HEK293T (cell line): Measurements from ENCODE around the gene FILIP1.

ENCODE experiments used
- CTCF ChIA-PET: fragments of 350-600 bp; formaldehyde crosslinking; extraction: SDS; loops from one replicate; lab custom pipeline; 2021; ENCODE audit warnings: antibody characterized with exemption, inconsistent platforms; lab: Yijun Ruan, JAX
- POLR2A ChIA-PET: fragments of 350-600 bp; formaldehyde crosslinking; extraction: SDS; loops from one replicate; lab custom pipeline; 2020; ENCODE audit warnings: antibody characterized with exemption, inconsistent platforms; lab: Yijun Ruan, JAX
- DNase-seq: peaks from one replicate; pipeline ENCODE4 v3.0.0; 2012; ENCODE audit warnings: mixed read lengths; ENCODE audit errors: extremely low spot score
- ARNT ChIP-seq: fragments of 450-650 bp; IDR thresholded peaks from 2 replicates; pipeline ENCODE4 v1.6.1; 2017; ENCODE audit warnings: mild to moderate bottlenecking
- BHLHE40 ChIP-seq: fragments of 450-650 bp; IDR thresholded peaks from 2 replicates; pipeline ENCODE4 v1.6.1; 2016; ENCODE audit warnings: mild to moderate bottlenecking, moderate library complexity, borderline replicate concordance
- CTBP1 ChIP-seq: fragments of 450-650 bp; IDR thresholded peaks from 2 replicates; pipeline ENCODE4 v1.6.1; 2016; ENCODE audit warnings: borderline replicate concordance
- ELF4 ChIP-seq: fragments of 450-650 bp; IDR thresholded peaks from 2 replicates; pipeline ENCODE4 v1.6.1; 2017; ENCODE audit warnings: antibody characterized with exemption
- FOXA1 ChIP-seq: fragments of 450-650 bp; IDR thresholded peaks from 2 replicates; pipeline ENCODE4 v1.6.1; 2016; ENCODE audit warnings: mild to moderate bottlenecking
- FOXK2 ChIP-seq: fragments of 450-650 bp; IDR thresholded peaks from 2 replicates; pipeline ENCODE4 v1.6.1; 2016; ENCODE audit warnings: mild to moderate bottlenecking
- FOXM1 ChIP-seq: fragments of 450-650 bp; IDR thresholded peaks from 2 replicates; pipeline ENCODE4 v1.6.1; 2017; ENCODE audit warnings: mild to moderate bottlenecking, borderline replicate concordance
- HDGF ChIP-seq: fragments of 450-650 bp; IDR thresholded peaks from 2 replicates; pipeline ENCODE4 v1.6.1; 2017; ENCODE audit warnings: antibody characterized with exemption, borderline replicate concordance
- L3MBTL2 ChIP-seq: fragments of 450-650 bp; conservative IDR thresholded peaks from 2 replicates; pipeline ENCODE4 v1.6.1; 2016; ENCODE audit warnings: mild to moderate bottlenecking
- LEF1 ChIP-seq: fragments of 450-650 bp; IDR thresholded peaks from 2 replicates; pipeline ENCODE4 v1.6.1; 2017; ENCODE audit warnings: mild to moderate bottlenecking, borderline replicate concordance
- NFRKB ChIP-seq: fragments of 450-650 bp; IDR thresholded peaks from 2 replicates; pipeline ENCODE4 v1.6.1; 2016; ENCODE audit warnings: mild to moderate bottlenecking, moderate library complexity
- PKNOX1 ChIP-seq: fragments of 450-650 bp; IDR thresholded peaks from 2 replicates; pipeline ENCODE4 v1.6.1; 2016
- SP1 ChIP-seq: fragments of 450-650 bp; IDR thresholded peaks from 2 replicates; pipeline ENCODE4 v1.6.1; 2017
- SUZ12 ChIP-seq: fragments of 450-650 bp; IDR thresholded peaks from 2 replicates; pipeline ENCODE4 v1.6.1; 2016; ENCODE audit warnings: mild to moderate bottlenecking
- TARDBP ChIP-seq: fragments of 450-650 bp; IDR thresholded peaks from 2 replicates; pipeline ENCODE4 v1.6.1; 2016
- ZNF384 ChIP-seq: fragments of 450-650 bp; IDR thresholded peaks from 2 replicates; pipeline ENCODE4 v1.6.1; 2016

Gene FILIP1

GRCh38 chr6:75512591-75512990 lies 19.0 kb upstream of the FILIP1 start:
- no peak for DNase-seq
- TF ChIP-seq ARNT (no peak), FOXK2 (no peak), TARDBP (no peak), ZNF384 (no peak), ELF4 (no peak), FOXA1 (no peak), HDGF (no peak), SP1 (no peak), BHLHE40 (no peak), FOXM1 (no peak), SUZ12 (no peak), CTBP1 (no peak), L3MBTL2 (no peak), LEF1 (no peak), PKNOX1 (no peak), NFRKB (no peak)
- CTCF ChIA-PET = no interaction called here
- POLR2A ChIA-PET = no interaction called here

GRCh38 chr6:75505424-75505823 lies 11.8 kb upstream of the FILIP1 start:
- POLR2A ChIA-PET = no interaction called here
- DNase-seq = no peak
- TF ChIP-seq SUZ12 = no peak
- CTCF ChIA-PET = interaction anchor here (0.6 to 1.1 kb wide), 2 partner anchors 137 to 1851 kb away, joined by 3 to 4 read pairs; no protein-coding TSS in a partner anchor

GRCh38 chr6:75504465-75505222 lies 11.0 kb upstream of the FILIP1 start:
- no peak for DNase-seq
- POLR2A ChIA-PET = no interaction called here
- CTCF ChIA-PET = interaction anchor here (0.6 to 1.1 kb wide), 3 partner anchors 136 to 1850 kb away, joined by 3 to 4 read pairs (median 3); no protein-coding TSS in a partner anchor
- TF ChIP-seq FOXA1 (no peak), SP1 (no peak), TARDBP (no peak), PKNOX1 (no peak), SUZ12 (no peak), BHLHE40 (no peak), LEF1 (no peak), L3MBTL2 (no peak), ARNT (no peak)

- ChIA-PET POLR2A (interaction anchor here (0.7 kb wide), 1 partner anchor 15 kb away, joined by 4 read pairs; no protein-coding TSS in a partner anchor), CTCF (interaction anchor here (0.7 kb wide), 1 partner anchor 9 kb away, joined by 4 read pairs; the partner anchor contains the start of gene FILIP1)
These were observed 9.7 kb upstream of the FILIP1 start for GRCh38 chr6:75503291-75503690.

GRCh38 chr6:75502884-75503283 lies 9.3 kb upstream of the FILIP1 start:
- TF ChIP-seq HDGF = no peak
- no peak for TF ChIP-seq FOXK2
- TF ChIP-seq NFRKB = no peak
- no peak for TF ChIP-seq L3MBTL2
- TF ChIP-seq SUZ12 = no peak
- no peak for TF ChIP-seq BHLHE40
- no peak for TF ChIP-seq FOXA1
- TF ChIP-seq TARDBP = no peak
- TF ChIP-seq ELF4 = no peak
- no peak for TF ChIP-seq PKNOX1
- TF ChIP-seq SP1 = no peak
- TF ChIP-seq CTBP1 = no peak
- TF ChIP-seq FOXM1 = no peak
- TF ChIP-seq LEF1 = no peak
- TF ChIP-seq ZNF384 = no peak
- TF ChIP-seq ARNT = no peak
- DNase-seq = no peak
- ChIA-PET CTCF (interaction anchor here (0.7 kb wide), 1 partner anchor 9 kb away, joined by 4 read pairs; the partner anchor contains the start of gene FILIP1), POLR2A (interaction anchor here (0.7 kb wide), 1 partner anchor 15 kb away, joined by 4 read pairs; no protein-coding TSS in a partner anchor)

More at GRCh38 chr6:75503291-75503690, 9.7 kb upstream of the FILIP1 start:
- no peak for DNase-seq
- no peak for TF ChIP-seq ELF4
- no peak for TF ChIP-seq L3MBTL2
- TF ChIP-seq PKNOX1 = no peak
- no peak for TF ChIP-seq NFRKB
- no peak for TF ChIP-seq FOXA1
- TF ChIP-seq BHLHE40 = no peak
- TF ChIP-seq ARNT = no peak
- TF ChIP-seq FOXK2 = no peak
- no peak for TF ChIP-seq TARDBP
- TF ChIP-seq ZNF384 = no peak
- TF ChIP-seq HDGF = no peak
- TF ChIP-seq CTBP1 = no peak
